COLO668 (cell line): Measurements from ENCODE around the gene INPP4B.

Experiments
- DNase-seq: peaks from one replicate; lab custom pipeline; 2025; ENCODE audit not compliant: unreplicated experiment; lab: John Stamatoyannopoulos, UW

INPP4B gene

DNA sequence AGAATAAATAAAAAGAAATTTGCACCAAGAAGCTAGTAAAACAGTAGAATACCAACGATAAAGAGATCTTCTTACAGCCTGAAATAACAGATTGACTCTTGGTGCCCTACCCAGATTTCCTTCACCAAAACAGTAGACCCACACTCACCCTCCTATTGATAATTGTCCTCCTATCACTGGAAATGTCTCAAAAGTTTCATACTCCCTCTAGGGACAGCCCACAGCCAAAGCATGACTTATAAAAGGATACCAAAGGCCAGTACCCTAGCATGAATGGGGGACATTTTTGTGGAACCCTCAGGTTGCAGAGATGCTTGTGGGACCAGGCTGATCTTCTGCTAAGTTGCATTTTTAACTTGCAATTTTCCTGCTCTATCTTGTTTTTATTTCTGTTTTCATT is 104.1 kb downstream of the INPP4B start:
- DNase-seq, result no peak

DNA sequence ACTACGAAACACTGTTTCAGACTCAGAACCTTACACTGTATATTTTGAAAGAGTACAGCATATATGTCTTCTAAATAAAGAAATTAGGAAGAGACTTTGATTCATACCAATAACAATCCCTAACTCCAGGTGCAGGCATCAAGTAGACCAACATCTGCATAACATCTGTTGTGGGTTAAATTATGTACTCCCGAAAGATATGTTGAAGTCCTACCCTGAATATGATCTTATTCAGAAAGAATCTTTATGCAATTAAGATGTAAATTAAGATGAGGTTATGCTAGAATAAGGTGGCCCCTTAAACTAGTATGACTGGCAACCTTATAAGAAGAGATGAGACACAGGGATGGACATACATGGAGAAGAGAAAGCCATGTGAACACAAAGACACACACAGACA is 117.9 kb downstream of the INPP4B start:
- DNase-seq, result no peak

DNA sequence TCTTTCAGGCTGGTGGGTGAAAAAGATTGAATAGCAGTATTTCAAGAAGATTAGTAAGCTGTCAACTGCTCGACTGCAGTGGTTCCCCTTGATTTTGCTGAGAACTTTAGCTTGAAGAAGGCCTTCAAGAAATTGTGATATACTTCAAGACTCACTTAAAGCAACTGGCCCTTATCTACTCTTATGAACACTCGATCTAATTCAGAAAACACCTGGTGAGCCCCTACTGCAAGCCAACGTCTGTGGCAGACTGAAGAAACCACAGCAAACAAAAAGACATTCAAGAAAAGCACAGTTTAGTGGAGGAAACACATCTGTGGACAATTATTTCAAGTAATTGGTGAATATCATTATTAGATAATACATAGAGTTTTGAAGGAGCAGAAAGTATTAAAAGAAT is 119.0 kb downstream of the INPP4B start:
- DNase-seq, result no peak

- no peak for DNase-seq
Measured at GRCh38 chr4:142725886-142726285, 120.2 kb downstream of the INPP4B start.

DNA sequence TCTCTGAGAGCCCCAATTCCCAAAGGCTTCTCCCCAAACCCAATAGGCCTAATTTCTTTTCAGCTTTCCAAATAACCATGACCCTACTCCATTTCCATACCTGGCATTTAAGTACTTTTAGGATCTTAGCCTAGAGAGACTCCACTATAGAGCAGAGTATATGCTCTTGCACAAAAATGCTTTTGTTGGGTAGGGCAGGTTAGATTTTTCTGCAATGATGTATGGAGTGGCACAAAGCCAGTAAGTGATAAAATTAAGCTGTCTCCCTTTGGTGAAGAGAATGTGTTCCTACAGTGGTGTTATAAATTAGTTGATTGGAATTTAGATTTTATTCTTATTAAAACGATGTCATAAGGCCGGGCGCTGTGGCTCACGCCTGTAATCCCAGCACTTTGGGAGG is 124.9 kb downstream of the INPP4B start:
- no peak for DNase-seq

- DNase-seq, result no peak
Measured at GRCh38 chr4:142719854-142720541, 126.1 kb downstream of the INPP4B start.

DNA sequence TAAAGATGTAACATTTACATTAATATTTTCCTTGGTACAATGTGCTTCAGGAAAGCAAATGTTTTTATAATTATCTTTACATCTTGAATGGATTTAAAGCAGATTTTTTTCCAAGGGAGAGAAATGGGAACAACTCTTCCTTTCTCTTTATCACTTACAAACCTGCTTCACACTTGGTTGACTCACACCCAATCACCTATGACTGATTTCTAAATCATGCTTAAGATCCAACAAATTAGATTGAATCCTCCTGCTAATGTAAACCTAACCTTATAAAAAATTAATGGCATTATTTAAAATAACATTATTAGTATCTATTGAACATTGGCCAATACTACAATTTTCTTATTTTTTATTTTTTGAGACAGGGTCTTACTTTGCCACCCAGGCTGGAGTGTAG is 127.1 kb downstream of the INPP4B start:
- no peak for DNase-seq

GRCh38 chr4:142715727-142716126 is 130.4 kb downstream of the INPP4B start:
- DNase-seq, result no peak

DNA sequence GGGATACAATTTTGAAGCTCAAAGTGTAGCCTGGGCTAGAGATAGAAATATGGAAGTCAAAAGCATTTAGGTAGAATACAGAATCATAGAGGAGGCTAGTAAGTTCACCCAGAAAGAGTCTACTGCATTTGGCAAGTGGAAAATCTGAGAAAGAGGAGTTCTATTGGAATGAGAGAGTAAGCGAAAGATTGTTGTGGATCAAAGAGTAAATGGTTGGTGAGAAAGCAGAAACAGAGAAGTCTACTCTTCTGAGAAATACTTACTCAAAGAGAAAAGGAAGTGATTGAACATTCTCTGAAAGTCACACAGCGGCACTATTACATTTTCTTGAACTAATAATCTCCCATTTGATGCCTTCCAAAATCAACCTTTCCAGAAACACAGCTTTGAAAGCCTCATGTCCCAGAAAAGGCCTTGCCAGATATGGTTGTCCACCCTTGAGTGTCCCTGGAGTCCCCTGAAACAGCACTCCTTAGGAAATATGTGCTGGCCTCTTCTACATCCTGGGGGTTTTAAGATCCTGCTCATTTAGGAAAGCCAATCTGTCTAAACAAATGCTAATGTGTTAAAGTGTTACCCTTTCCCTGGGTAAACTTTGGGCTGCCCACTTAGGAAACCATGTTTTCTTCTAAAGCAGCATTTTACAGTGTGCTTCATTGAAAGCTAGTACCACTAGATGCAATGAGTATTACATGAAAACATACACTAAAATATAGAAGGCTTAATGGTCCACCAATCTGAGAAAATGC is 132.6 kb downstream of the INPP4B start:
- no peak for DNase-seq

DNA sequence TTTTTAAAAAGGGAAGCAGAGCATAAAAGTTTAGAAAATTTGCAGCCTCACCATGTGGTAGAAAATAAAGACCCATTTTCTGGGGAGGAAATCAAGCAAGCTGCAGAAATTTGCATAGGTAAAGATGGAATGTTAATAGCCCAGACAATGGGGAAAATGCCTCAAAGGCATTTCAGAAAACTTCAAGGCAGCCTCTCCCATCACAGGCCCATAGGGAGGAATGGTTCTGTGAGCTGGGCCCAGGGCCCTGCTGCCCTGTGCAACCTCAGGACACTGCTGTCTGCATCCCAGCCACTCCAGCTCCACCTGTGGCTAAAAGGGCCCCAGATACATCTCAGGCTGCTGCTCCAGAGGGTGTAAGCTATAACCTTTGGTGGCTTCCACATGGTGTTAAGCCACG is 137.9 kb downstream of the INPP4B start:
- DNase-seq, result no peak

- DNase-seq, result no peak
Measured at GRCh38 chr4:142707401-142707800, 138.7 kb downstream of the INPP4B start.

DNA sequence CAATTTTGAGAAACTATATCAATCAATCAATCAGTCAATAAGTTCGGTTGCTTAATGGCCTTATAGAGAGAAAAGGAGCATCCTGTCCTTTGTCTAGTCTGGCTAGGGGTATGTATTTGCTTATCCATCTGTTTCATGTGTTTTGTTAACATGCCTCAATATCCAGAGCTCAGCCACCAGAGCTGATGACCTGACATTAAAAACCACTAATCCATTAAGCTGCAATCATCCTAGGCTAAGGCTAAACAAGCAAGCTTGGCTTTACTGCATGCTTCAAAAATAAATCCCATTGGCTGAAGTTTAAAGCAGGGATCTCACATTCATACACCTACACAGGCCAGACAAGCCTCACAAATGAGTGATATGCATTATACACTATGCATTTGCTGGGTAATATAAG is 139.7 kb downstream of the INPP4B start:
- no peak for DNase-seq

DNA sequence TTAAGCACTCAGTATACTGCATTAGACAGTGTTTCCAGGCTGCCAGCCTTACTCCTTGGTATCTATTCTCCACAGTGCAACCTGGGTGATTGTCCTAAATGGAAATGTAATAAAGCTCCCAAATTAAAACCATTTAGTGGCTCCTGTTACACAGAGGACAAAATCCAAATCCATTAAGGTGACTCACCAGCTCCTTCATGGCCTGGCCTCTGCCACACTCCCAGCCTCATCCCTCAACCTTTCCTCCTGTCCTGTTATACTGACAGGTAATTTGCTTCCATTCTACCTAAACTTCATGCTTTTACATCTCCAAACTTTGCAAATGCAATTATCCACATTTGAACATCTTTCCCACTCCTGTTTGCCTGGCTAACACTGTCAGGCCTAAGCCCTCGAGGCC is 140.3 kb downstream of the INPP4B start:
- no peak for DNase-seq

GRCh38 chr4:142703694-142704309 is 142.3 kb downstream of the INPP4B start:
- DNase-seq, result no peak

- DNase-seq, result no peak
Measured at GRCh38 chr4:142701017-142701416, 145.1 kb downstream of the INPP4B start.

- DNase-seq, result no peak
Measured at GRCh38 chr4:142700531-142700930, 145.6 kb downstream of the INPP4B start.

DNA sequence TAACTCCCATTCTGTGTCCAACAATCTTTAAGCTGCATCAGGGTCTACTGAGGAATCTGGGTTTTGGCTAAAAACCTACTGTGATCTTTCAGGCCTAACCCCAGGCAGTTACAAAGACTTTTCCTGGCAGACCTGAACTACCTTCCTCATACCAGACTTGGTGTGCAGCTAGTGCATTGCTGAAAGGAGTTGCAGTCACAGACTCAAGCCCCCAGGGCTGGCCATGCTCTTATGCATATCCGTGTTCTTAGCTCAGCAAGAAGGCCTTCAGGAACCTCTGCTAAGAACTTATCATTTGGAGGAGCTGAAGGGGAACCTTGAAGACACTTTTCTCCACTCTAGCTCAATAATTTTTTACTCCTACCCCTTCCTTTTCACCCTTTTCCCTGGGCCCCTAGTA is 147.5 kb downstream of the INPP4B start:
- DNase-seq, result no peak

- DNase-seq, result no peak
Measured at GRCh38 chr4:142697928-142698327, 148.2 kb downstream of the INPP4B start.

- DNase-seq, result no peak
Measured at GRCh38 chr4:142697320-142697719, 148.8 kb downstream of the INPP4B start.

- no peak for DNase-seq
Measured at GRCh38 chr4:142696334-142697122, 149.6 kb downstream of the INPP4B start.

GRCh38 chr4:142690406-142691163 is 155.5 kb downstream of the INPP4B start:
- DNase-seq, result no peak
